ENCODE results near the gene SARS1.

The SARS1 gene

GRCh38 chr1:109247401-109248365 is 34.0 kb downstream of the SARS1 start:
- no peak overlapping the region for H3K27ac ChIP-seq
- TF ChIP-seq, protein P1, sequence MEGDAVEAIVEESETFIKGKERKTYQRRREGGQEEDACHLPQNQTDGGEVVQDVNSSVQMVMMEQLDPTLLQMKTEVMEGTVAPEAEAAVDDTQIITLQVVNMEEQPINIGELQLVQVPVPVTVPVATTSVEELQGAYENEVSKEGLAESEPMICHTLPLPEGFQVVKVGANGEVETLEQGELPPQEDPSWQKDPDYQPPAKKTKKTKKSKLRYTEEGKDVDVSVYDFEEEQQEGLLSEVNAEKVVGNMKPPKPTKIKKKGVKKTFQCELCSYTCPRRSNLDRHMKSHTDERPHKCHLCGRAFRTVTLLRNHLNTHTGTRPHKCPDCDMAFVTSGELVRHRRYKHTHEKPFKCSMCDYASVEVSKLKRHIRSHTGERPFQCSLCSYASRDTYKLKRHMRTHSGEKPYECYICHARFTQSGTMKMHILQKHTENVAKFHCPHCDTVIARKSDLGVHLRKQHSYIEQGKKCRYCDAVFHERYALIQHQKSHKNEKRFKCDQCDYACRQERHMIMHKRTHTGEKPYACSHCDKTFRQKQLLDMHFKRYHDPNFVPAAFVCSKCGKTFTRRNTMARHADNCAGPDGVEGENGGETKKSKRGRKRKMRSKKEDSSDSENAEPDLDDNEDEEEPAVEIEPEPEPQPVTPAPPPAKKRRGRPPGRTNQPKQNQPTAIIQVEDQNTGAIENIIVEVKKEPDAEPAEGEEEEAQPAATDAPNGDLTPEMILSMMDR (conservative IDR thresholded peaks at IDR 0.05), result no peak

GRCh38 chr1:109248444-109248796 is 34.7 kb downstream of the SARS1 start:
- TF ChIP-seq, protein P1 (conservative IDR thresholded peaks at IDR 0.05), result no peak
- no peak overlapping the region for H3K27ac ChIP-seq

- H3K27ac ChIP-seq, result peak within 1 kb of the TSS; percentile 64; the same call in 1 of the 2 replicates
- TF ChIP-seq, protein P1 (conservative IDR thresholded peaks at IDR 0.05), result no peak
These were observed 35.3 kb downstream of the SARS1 start, which contains the start of gene CELSR2 for GRCh38 chr1:109248797-109249629. CELSR2 (plus strand) TSS chr1:109249539; CDS start chr1:109250080, 541 bp downstream.

GRCh38 chr1:109249654-109250401 is 36.1 kb downstream of the SARS1 start:
- peak overlapping the region; percentile 64; the same call in 1 of the 2 replicates for H3K27ac ChIP-seq
- TF ChIP-seq, protein P1 (conservative IDR thresholded peaks at IDR 0.05), result no peak

- TF ChIP-seq, protein P1 (conservative IDR thresholded peaks at IDR 0.05), result no peak
- no peak overlapping the region for H3K27ac ChIP-seq
These were observed 36.9 kb downstream of the SARS1 start for GRCh38 chr1:109250454-109251276.

DNA sequence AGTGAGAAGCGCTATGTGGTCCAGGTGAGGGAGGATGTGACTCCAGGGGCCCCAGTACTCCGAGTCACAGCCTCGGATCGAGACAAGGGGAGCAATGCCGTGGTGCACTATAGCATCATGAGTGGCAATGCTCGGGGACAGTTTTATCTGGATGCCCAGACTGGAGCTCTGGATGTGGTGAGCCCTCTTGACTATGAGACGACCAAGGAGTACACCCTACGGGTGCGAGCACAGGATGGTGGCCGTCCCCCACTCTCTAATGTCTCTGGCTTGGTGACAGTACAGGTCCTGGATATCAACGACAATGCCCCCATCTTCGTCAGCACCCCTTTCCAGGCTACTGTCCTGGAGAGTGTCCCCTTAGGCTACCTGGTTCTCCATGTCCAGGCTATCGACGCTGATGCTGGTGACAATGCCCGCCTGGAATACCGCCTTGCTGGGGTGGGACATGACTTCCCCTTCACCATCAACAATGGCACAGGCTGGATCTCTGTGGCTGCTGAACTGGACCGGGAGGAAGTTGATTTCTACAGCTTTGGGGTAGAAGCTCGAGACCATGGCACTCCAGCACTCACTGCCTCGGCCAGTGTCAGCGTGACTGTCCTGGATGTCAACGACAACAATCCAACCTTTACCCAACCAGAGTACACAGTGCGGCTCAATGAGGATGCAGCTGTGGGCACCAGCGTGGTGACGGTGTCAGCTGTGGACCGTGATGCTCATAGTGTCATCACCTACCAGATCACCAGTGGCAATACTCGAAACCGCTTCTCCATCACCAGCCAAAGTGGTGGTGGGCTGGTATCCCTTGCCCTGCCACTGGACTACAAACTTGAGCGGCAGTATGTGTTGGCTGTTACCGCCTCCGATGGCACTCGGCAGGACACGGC is 37.8 kb downstream of the SARS1 start:
- no peak overlapping the region for H3K27ac ChIP-seq
- TF ChIP-seq, protein P1 (conservative IDR thresholded peaks at IDR 0.05), result no peak
